ENCODE data around the gene PROZ. TPM values are rescaled to one million over a fixed set of nuclear protein-coding genes. Genes with fewer than 3 reads are reported as not detected.

The PROZ gene
- total RNA-seq, 2 experiments from 2014 or later = 0.19 TPM; not detected in 1

DNA sequence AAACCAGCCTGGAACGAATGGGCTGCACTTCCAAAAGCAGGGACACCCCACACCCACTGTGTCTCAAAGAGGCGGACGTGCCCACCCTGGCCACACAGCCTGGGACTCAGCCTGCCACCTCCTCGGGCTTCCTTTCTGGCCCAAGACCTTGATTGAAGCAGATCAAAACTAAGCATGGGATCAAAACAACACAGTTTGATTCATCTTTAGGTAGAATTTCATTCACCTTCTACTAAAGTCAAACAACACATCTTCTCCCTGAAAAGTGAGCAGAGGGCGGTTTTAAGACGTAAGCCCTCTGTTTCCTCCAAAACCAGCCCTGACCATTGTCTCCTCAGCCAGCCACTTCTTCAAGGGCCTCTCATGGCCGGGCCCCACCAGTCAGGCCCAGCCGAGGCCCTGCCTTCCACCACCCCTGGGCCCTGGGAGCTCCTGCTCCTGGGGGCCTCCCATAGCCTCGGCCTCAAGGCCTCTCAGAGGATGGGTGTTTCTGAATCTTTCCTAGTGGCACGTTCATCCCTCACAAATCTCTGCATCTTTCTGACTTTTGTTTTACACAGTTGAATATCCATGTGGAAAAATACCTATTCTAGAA lies 42.1 kb upstream of the PROZ start:
- no peak for DNase-seq
- Mint-ChIP-seq H3K4me3 (no peak overlapping the region), H3K36me3 (ENCODE audit: low read depth) (no peaks in the 10 kb centered on the region), H3K9me3 (no peaks in the 10 kb centered on the region), H3K4me1 (no peaks in the 10 kb centered on the region), H3K27ac (no peak overlapping the region), H3K27me3 (no peaks in the 10 kb centered on the region)
- POLR2A ChIA-PET = no interaction called here
- CTCF ChIA-PET = no interaction called here

DNA sequence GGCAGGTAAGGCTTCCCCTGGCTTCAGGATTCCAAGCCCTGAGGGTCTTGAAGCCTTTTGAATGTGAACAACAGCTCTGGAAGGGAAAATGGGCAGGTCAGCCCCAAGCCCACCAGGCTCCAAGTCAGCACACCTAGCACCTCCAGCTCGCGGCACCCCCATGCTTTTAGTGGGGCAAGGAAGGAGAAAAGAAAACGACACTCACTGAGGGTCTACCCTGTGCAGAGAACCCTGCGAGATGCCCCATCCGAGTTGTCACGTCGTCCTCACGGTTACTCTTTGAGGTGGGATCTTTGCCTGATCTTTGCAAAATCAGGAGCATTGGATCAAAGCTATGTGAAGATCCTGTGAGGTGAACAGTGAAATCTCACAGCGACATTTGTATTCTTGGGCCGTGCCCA lies 41.6 kb upstream of the PROZ start:
- no peaks in the 10 kb centered on the region for H3K4me1 Mint-ChIP-seq
- ChIA-PET POLR2A (no interaction called here), CTCF (interaction anchor here (0.8 kb wide), 1 partner anchor 12 kb away, joined by 3 read pairs; no protein-coding TSS in a partner anchor)
- DNase-seq = no peak
- no peak overlapping the region for H3K27ac Mint-ChIP-seq
- H3K4me3 Mint-ChIP-seq = no peak overlapping the region
- H3K36me3 Mint-ChIP-seq (ENCODE audit: low read depth) = no peaks in the 10 kb centered on the region
- no peaks in the 10 kb centered on the region for H3K9me3 Mint-ChIP-seq
- no peaks in the 10 kb centered on the region for H3K27me3 Mint-ChIP-seq

DNA sequence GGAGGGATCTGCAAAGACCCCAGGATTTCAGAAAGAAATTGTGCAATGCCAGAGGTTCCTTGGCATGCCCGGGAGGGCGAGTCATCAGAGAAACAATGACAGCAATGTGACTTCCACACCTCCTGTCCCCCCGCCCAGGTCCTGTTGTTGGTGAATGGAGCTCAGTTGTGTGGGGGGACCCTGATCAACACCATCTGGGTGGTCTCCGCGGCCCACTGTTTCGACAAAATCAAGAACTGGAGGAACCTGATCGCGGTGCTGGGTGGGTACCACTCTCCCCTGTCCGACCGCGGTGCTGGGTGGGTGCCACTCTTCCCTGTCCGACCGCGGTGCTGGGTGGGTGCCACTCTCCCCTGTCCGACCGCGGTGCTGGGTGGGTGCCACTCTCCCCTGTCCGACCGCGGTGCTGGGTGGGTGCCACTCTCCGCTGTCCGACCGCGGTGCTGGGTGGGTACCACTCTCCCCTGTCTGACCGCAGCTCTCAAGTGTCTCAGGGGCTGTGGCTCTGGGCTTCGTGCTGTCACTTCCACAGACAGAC lies 41.0 kb upstream of the PROZ start:
- no peak for DNase-seq
- H3K4me3 Mint-ChIP-seq = no peak overlapping the region
- no peaks in the 10 kb centered on the region for H3K9me3 Mint-ChIP-seq
- ChIA-PET CTCF (interaction anchor here (0.8 kb wide), 1 partner anchor 12 kb away, joined by 3 read pairs; no protein-coding TSS in a partner anchor), POLR2A (no interaction called here)
- H3K27me3 Mint-ChIP-seq = no peaks in the 10 kb centered on the region
- H3K4me1 Mint-ChIP-seq = no peaks in the 10 kb centered on the region
- H3K36me3 Mint-ChIP-seq (ENCODE audit: low read depth) = no peaks in the 10 kb centered on the region
- no peak overlapping the region for H3K27ac Mint-ChIP-seq

DNA sequence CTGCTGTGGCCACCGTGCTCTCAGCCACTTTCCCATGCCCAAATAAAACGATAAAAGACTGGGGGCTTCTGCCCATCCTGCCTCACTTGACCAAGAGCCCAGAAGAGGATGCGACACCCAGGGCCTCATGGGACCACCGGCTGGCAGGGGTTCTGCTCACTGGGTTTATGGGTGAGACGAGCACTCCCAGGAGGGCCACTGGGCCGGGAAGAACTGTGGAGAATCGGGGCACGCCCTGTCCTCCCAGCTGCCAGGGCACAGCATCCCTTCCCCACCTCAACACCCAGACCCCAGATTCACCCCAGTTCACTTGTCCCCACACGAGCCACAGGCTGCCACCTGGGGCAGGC lies 40.6 kb upstream of the PROZ start:
- POLR2A ChIA-PET = no interaction called here
- Mint-ChIP-seq H3K27ac (no peak overlapping the region), H3K27me3 (no peaks in the 10 kb centered on the region), H3K4me3 (no peak overlapping the region), H3K9me3 (no peaks in the 10 kb centered on the region), H3K4me1 (no peaks in the 10 kb centered on the region), H3K36me3 (ENCODE audit: low read depth) (no peaks in the 10 kb centered on the region)
- CTCF ChIA-PET = no interaction called here
- no peak for DNase-seq

DNA sequence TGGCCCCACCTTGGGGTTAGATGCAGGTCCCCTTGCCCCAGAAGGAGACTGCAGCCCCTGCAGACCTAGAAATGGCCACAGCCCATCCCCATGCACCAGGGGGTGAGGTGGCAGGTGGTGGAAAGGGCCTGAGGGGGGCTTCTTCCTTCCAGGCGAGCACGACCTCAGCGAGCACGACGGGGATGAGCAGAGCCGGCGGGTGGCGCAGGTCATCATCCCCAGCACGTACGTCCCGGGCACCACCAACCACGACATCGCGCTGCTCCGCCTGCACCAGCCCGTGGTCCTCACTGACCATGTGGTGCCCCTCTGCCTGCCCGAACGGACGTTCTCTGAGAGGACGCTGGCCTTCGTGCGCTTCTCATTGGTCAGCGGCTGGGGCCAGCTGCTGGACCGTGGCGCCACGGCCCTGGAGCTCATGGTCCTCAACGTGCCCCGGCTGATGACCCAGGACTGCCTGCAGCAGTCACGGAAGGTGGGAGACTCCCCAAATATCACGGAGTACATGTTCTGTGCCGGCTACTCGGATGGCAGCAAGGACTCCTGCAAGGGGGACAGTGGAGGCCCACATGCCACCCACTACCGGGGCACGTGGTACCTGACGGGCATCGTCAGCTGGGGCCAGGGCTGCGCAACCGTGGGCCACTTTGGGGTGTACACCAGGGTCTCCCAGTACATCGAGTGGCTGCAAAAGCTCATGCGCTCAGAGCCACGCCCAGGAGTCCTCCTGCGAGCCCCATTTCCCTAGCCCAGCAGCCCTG lies 40.0 kb upstream of the PROZ start:
- no peaks in the 10 kb centered on the region for H3K27me3 Mint-ChIP-seq
- H3K9me3 Mint-ChIP-seq = no peaks in the 10 kb centered on the region
- no peak overlapping the region for H3K27ac Mint-ChIP-seq
- H3K36me3 Mint-ChIP-seq (ENCODE audit: low read depth) = no peaks in the 10 kb centered on the region
- H3K4me3 Mint-ChIP-seq = no peak overlapping the region
- ChIA-PET POLR2A (no interaction called here), CTCF (no interaction called here)
- no peak for DNase-seq
- no peaks in the 10 kb centered on the region for H3K4me1 Mint-ChIP-seq

DNA sequence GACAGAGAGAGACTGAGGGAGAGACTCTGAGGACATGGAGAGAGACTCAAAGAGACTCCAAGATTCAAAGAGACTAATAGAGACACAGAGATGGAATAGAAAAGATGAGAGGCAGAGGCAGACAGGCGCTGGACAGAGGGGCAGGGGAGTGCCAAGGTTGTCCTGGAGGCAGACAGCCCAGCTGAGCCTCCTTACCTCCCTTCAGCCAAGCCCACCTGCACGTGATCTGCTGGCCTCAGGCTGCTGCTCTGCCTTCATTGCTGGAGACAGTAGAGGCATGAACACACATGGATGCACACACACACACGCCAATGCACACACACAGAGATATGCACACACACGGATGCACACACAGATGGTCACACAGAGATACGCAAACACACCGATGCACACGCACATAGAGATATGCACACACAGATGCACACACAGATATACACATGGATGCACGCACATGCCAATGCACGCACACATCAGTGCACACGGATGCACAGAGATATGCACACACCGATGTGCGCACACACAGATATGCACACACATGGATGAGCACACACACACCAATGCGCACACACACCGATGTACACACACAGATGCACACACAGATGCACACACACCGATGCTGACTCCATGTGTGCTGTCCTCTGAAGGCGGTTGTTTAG lies 39.2 kb upstream of the PROZ start:
- Mint-ChIP-seq H3K27me3 (no peaks in the 10 kb centered on the region), H3K4me3 (no peak overlapping the region), H3K27ac (no peak overlapping the region), H3K36me3 (ENCODE audit: low read depth) (no peaks in the 10 kb centered on the region), H3K9me3 (no peaks in the 10 kb centered on the region), H3K4me1 (no peaks in the 10 kb centered on the region)
- DNase-seq = no peak
- CTCF ChIA-PET = no interaction called here
- POLR2A ChIA-PET = no interaction called here

DNA sequence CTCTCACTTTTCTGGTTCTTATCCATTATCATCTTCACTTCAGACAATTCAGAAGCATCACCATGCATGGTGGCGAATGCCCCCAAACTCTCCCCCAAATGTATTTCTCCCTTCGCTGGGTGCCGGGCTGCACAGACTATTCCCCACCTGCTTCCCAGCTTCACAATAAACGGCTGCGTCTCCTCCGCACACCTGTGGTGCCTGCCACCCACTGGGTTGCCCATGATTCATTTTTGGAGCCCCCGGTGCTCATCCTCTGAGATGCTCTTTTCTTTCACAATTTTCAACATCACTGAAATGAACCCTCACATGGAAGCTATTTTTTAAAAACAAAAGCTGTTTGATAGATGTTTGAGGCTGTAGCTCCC lies 38.6 kb upstream of the PROZ start:
- Mint-ChIP-seq H3K27me3 (no peaks in the 10 kb centered on the region), H3K4me3 (no peak overlapping the region), H3K36me3 (ENCODE audit: low read depth) (no peaks in the 10 kb centered on the region), H3K9me3 (no peaks in the 10 kb centered on the region), H3K27ac (no peak overlapping the region), H3K4me1 (no peaks in the 10 kb centered on the region)
- CTCF ChIA-PET = no interaction called here
- POLR2A ChIA-PET = no interaction called here
- no peak for DNase-seq

DNA sequence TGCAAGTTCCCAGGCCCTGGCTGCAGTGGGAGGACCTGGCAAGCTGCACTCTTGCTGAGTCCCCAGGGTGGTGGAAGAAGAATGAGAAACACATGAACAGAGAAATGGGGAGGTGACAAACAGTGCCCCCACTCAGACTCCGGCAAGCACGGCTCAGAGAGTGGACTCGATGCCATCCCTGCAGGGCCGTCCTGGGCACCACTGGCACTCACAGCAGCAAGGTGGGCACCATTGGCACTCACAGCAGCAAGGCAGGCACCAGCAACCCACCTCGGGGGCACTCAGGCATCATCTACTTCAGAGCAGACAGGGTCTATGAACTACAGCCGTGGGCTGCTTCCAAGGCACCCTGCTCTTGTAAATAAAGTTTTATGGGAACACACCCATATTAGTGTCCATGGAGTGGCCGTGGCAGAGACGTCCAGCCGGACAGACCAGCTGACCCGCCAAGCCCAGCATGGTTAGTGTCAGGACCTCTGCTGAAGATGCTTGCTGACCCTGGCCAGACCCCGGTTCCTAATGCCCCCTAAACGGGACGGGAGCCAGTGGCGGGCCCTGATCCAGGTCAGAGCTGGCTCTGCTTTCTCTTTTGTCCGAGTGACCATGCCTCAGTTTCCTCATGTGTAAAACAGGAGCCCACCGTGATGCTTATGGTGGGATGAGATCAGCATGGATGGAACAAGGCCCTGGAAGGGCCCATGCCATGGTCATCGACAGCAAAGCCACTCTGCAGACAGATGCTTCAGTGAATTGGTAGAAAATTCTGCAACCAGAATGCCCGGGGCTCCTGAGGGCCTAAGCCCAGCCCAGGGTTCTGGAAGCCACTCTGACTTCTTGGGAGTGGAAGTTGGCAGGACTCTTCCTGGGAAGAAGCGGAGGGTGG lies 37.9 kb upstream of the PROZ start:
- DNase-seq = no peak
- H3K27me3 Mint-ChIP-seq = no peaks in the 10 kb centered on the region
- H3K4me1 Mint-ChIP-seq = no peaks in the 10 kb centered on the region
- no peak overlapping the region for H3K27ac Mint-ChIP-seq
- no peaks in the 10 kb centered on the region for H3K9me3 Mint-ChIP-seq
- CTCF ChIA-PET = no interaction called here
- no peaks in the 10 kb centered on the region for H3K36me3 Mint-ChIP-seq (ENCODE audit: low read depth)
- POLR2A ChIA-PET = no interaction called here
- no peak overlapping the region for H3K4me3 Mint-ChIP-seq

DNA sequence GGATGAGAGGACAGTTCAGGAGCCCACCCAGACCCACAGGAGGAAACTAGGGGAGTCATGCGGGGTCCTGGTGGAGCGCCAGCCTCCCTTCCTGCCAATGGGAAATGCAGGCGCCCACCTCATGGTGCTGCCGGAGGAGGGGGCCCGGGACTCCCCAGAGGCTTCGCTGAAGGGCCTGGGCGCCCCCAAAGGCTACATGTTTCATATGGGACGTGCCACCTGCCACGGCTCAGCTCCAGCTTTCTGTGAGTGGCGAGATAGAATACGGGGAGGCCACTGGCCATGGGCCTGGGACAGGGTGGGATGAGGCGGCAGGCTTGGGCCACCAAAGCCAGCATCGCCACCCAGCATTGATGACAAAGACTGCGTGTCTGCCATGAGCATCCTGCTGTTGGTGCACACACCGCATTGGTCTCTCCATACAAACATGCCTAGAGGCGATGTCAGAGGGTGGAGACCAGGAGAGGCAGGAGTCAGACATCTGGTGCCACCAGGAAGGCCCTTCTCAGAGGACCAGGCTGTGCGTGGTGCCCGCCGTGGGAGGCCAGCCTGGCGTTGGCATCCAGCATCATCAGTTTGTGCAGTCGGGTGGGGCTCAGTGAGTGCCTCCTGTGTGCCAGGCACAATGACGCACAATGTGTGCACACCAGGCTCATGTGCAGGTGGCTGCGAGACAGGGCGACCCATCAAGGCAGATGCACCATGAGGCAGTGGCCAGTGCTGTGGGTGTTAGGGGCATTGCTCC lies 37.1 kb upstream of the PROZ start:
- H3K27ac Mint-ChIP-seq = no peak overlapping the region
- POLR2A ChIA-PET = no interaction called here

DNA sequence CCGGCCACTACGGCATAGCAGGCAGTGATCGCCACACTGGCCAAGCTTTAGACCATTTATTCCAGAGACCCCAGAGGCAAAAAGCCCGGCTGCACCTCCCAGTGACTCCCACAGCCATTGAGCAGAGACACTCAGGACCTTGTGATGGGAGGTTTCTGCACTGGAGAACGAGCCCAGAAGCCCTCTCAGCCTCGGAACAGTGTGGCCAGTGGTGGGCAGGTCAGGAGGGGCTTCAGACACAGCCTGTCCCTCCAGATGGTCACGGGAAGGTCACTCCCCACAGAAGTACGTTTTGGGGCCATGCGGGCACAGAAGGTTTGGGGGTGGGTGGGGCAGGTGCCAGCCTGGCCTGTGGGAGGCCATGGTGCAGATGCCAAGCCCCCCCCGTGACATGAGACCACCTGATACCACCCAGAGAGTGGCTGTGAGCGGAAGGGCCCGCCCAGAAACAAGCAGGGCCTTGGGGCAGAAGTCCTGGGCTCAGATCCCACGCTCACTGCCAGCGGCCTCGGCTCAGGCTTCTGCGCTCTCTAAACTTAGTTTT lies 36.4 kb upstream of the PROZ start:
- no peaks in the 10 kb centered on the region for H3K4me1 Mint-ChIP-seq

More for the DNA sequence above, 37.1 kb upstream of the PROZ start:
- no peaks in the 10 kb centered on the region for H3K27me3 Mint-ChIP-seq
- no peak for DNase-seq
- no peaks in the 10 kb centered on the region for H3K9me3 Mint-ChIP-seq
- no peaks in the 10 kb centered on the region for H3K4me1 Mint-ChIP-seq
- CTCF ChIA-PET = no interaction called here
- H3K4me3 Mint-ChIP-seq = no peak overlapping the region
- no peaks in the 10 kb centered on the region for H3K36me3 Mint-ChIP-seq (ENCODE audit: low read depth)

DNA sequence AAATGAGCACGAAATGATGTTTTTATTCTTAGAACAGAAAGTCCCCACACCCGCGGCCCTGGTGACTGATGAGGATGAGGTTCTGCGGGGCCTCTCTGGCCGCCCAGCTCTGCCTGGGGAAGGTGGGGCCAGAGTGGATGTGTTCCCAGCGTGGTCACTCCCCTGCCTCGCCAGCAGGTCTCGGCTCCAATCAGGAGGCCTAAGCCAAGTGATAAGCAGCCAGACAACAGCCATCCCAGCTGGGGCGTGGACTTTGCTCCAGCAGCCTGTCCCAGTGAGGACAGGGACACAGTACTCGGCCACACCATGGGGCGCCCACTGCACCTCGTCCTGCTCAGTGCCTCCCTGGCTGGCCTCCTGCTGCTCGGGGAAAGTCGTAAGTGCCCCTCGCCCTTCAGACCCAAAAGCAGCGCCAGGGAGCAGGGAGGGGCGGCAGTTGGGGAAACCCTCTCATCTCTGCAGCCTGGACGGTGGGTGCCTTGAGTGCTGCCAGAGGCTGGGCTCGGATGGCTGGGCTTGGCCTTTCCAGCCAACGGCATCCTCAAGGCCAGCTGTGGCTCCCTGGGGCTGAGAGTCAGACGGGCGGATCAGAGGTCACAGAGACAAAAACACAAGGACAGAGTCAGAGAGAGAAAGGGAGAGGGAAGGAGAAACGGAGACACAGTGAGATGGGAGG lies 35.8 kb upstream of the PROZ start, which contains the start of gene F10:
Gene F10 (plus strand): TSS at position 250 of the 676 bp plus-strand sequence. CDS start 57 bp downstream, at position 307.
- no peak for DNase-seq
- Mint-ChIP-seq H3K27me3 (peaks cover 6% of the 10 kb centered on the region), H3K4me3 (no peak within 1 kb of the TSS), H3K36me3 (ENCODE audit: low read depth) (no peaks in the 10 kb centered on the region), H3K9me3 (no peaks in the 10 kb centered on the region), H3K4me1 (no peaks in the 10 kb centered on the region), H3K27ac (peak within 1 kb of the TSS; percentile 14)
- POLR2A ChIA-PET = no interaction called here
- CTCF ChIA-PET = no interaction called here

More for the DNA sequence above, 36.4 kb upstream of the PROZ start:
- Mint-ChIP-seq H3K27ac (no peak overlapping the region), H3K36me3 (ENCODE audit: low read depth) (no peaks in the 10 kb centered on the region), H3K9me3 (no peaks in the 10 kb centered on the region), H3K27me3 (no peaks in the 10 kb centered on the region), H3K4me3 (no peak overlapping the region)
- DNase-seq = no peak
- ChIA-PET CTCF (no interaction called here), POLR2A (no interaction called here)
